ENCODE data around the gene TMEM126B. TPM values are rescaled to one million over a fixed set of nuclear protein-coding genes. Genes with fewer than 3 reads are reported as not detected.

The TMEM126B gene
- total and polyA plus RNA-seq, 7 experiments from 2014 or later = 22.1 to 59.3 (median 42.1) TPM

DNA sequence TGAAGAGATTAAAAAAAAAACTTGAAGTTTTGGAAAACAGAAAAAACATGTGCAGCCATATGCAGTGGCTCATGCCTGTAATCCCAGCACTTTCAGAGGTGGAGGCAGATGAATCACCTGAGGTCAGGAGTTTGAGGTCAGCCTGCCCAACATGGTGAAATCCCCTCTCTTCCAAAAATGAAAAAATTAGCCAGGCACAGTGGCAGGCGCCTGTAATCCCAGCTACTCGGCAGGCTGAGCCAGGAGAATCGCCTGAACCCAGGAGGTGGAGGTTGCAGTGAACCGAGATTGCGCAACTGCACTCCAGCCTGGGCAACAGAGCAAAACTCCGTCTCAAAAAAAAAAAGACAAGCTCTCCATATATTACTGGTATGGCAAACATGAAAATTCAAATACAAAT is 8.9 kb upstream of the TMEM126B start:
- intact Hi-C loops (cut with micrococcal nuclease) = no loop called here
- ChIA-PET POLR2A (interaction anchor here (0.7 kb wide), 1 partner anchor 246 kb away, joined by 4 read pairs; no protein-coding TSS in a partner anchor), CTCF (interaction anchor here (0.6 kb wide), 1 partner anchor 246 kb away, joined by 4 read pairs; no protein-coding TSS in a partner anchor)
- peaks cover 0 to 12% (median 3%) of the 10 kb centered on the region in 5 donors for H3K36me3 Mint-ChIP-seq
- DNase-seq (no peak), ATAC-seq (no peak)
- no peaks in the 10 kb centered on the region for H3K9me3 ChIP-seq (ENCODE audit: control insufficient read depth in 2 of 3, low read length in 3 of 3)
- no peaks in the 10 kb centered on the region for H3K9me3 Mint-ChIP-seq
- H3K4me1 Mint-ChIP-seq = peaks cover 0 to 11% (median 5%) of the 10 kb centered on the region in 7 donors
- H3K27ac ChIP-seq (ENCODE audit: low read depth, low read length) = no peak overlapping the region
- H3K4me3 ChIP-seq (ENCODE audit: low read length) = no peak overlapping the region
- no peak overlapping the region for H3K4me3 Mint-ChIP-seq
- H3K4me1 ChIP-seq (ENCODE audit: control insufficient read depth in 2 of 2, insufficient read depth in 2 of 2, low read length in 2 of 2) = no peaks in the 10 kb centered on the region
- H3K27me3 Mint-ChIP-seq = peaks cover 0 to 5% (median 0%) of the 10 kb centered on the region in 5 donors
- no peak overlapping the region for H3K27ac Mint-ChIP-seq
- no peaks in the 10 kb centered on the region for H3K36me3 ChIP-seq (ENCODE audit: control insufficient read depth in 2 of 3, insufficient read depth in 3 of 3, low read length in 3 of 3)
- H3K27me3 ChIP-seq (ENCODE audit: control insufficient read depth in 2 of 2, insufficient read depth in 2 of 2, low read length in 2 of 2) = no peaks in the 10 kb centered on the region

- Histone ChIP-seq H3K4me3 (ENCODE audit: low read length) (no peak overlapping the region), H3K27ac (ENCODE audit: low read depth, low read length) (no peak overlapping the region), H3K9me3 (ENCODE audit: control insufficient read depth in 2 of 3, low read length in 3 of 3) (no peaks in the 10 kb centered on the region), H3K4me1 (ENCODE audit: control insufficient read depth in 2 of 2, insufficient read depth in 2 of 2, low read length in 2 of 2) (no peaks in the 10 kb centered on the region), H3K27me3 (ENCODE audit: control insufficient read depth in 2 of 2, insufficient read depth in 2 of 2, low read length in 2 of 2) (no peaks in the 10 kb centered on the region), H3K36me3 (ENCODE audit: control insufficient read depth in 2 of 3, insufficient read depth in 3 of 3, low read length in 3 of 3) (no peaks in the 10 kb centered on the region)
- Mint-ChIP-seq H3K4me1 (peaks cover 2 to 16% (median 10%) of the 10 kb centered on the region in 7 donors), H3K9me3 (no peaks in the 10 kb centered on the region), H3K27ac (no peak overlapping the region), H3K4me3 (no peak overlapping the region), H3K27me3 (peaks cover 0 to 7% (median 0%) of the 10 kb centered on the region in 5 donors), H3K36me3 (peaks cover 0 to 12% (median 3%) of the 10 kb centered on the region in 5 donors)
- ChIA-PET CTCF (interaction anchor here (0.6 kb wide), 1 partner anchor 598 kb away, joined by 3 read pairs; no protein-coding TSS in a partner anchor), POLR2A (interaction anchor here (0.7 to 1.0 kb wide), 2 partner anchors 27 to 245 kb away, joined by 3 to 4 read pairs; partner anchors contain the start of gene TMEM126A)
- ATAC-seq (no peak), DNase-seq (no peak)
- intact Hi-C loops (cut with micrococcal nuclease) = no loop called here
Observed at GRCh38 chr11:85620256-85620655, 8.1 kb upstream of the TMEM126B start.

- CTCF ChIA-PET = no interaction called here
- peak in 1 of 9 donors; percentile 27 for DNase-seq
- Histone ChIP-seq H3K27me3 (ENCODE audit: control insufficient read depth in 2 of 2, insufficient read depth in 2 of 2, low read length in 2 of 2) (no peaks in the 10 kb centered on the region), H3K4me3 (ENCODE audit: low read length) (no peak overlapping the region), H3K36me3 (ENCODE audit: control insufficient read depth in 2 of 3, insufficient read depth in 3 of 3, low read length in 3 of 3) (peaks cover 0 to 9% (median 0%) of the 10 kb centered on the region in 3 experiments), H3K9me3 (ENCODE audit: control insufficient read depth in 2 of 3, low read length in 3 of 3) (no peaks in the 10 kb centered on the region), H3K27ac (ENCODE audit: low read depth, low read length) (peak overlapping the region; percentile 85), H3K4me1 (ENCODE audit: control insufficient read depth in 2 of 2, insufficient read depth in 2 of 2, low read length in 2 of 2) (peaks cover 13 to 22% of the 10 kb centered on the region in 2 donors)
- Mint-ChIP-seq H3K36me3 (peaks cover 0 to 11% (median under 1%) of the 10 kb centered on the region in 5 donors), H3K4me1 (peaks cover 17 to 65% (median 48%) of the 10 kb centered on the region in 7 donors), H3K9me3 (no peaks in the 10 kb centered on the region), H3K27ac (peak overlapping the region; percentile 21 to 97 (median 94)), H3K27me3 (peaks cover 0 to 9% (median 0%) of the 10 kb centered on the region in 5 donors), H3K4me3 (peak overlapping the region; percentile 53 to 98 (median 94))
- POLR2A ChIA-PET = interaction anchor here (1.2 to 5.8 kb wide), 5 partner anchors 22 to 618 kb away, joined by 3 to 102 read pairs (median 14); partner anchors contain the start of genes CREBZF, EED and TMEM126A
- intact Hi-C loops (cut with micrococcal nuclease) = no loop called here
- no peak for ATAC-seq
Observed at GRCh38 chr11:85626496-85626895, 1.9 kb upstream of the TMEM126B start.

DNA sequence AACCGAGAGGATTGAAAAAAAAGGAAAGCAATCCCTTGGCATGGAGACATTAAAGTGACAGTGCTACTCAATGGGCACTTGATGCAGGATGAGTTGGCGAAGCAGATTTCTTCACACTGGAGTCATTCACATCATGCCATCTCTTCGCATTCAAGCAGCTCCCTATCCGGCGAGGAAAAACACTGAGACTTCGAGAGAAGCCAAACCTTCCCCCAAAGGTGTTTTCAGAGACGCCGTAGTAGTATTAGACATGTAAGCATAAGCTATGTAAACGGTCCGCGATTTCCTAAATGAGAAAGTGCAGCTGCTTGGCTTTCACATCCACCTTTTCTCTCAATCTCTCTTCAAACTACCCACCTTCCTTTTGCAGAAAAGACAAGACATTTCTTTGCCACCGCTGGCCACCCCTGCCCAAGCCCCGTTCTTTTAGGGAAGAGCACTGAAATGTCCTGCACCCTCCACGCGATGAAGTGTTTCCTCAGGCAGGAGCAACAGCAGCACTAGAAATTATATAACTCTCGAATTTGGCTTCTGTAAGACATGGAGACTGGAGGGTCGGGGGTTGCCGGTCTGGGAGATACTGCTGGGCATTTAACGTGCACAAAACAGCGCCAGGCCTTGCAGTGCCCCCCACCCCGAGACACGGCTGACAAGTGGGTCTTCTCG is 928 bp upstream of the TMEM126B start, which contains the start of gene DLG2:
TSS of gene DLG2 (minus strand) at position 13 of the 666 bp plus-strand sequence.
- peak; percentile 1 for ATAC-seq
- H3K27me3 ChIP-seq (ENCODE audit: control insufficient read depth in 2 of 2, insufficient read depth in 2 of 2, low read length in 2 of 2) = no peaks in the 10 kb centered on the region
- H3K4me3 ChIP-seq (ENCODE audit: low read length) = peak within 1 kb of the TSS; percentile 98
- peak in 6 of 9 donors; percentile 20 to 45 (median 34) for DNase-seq
- H3K36me3 ChIP-seq (ENCODE audit: control insufficient read depth in 2 of 3, insufficient read depth in 3 of 3, low read length in 3 of 3) = peaks cover 0 to 9% (median 7%) of the 10 kb centered on the region in 3 experiments
- POLR2A ChIA-PET = interaction anchor here (0.6 to 5.8 kb wide), 15 partner anchors 10 to 674 kb away, joined by 3 to 102 read pairs (median 4); partner anchors contain the start of genes CREBZF, EED, HIKESHI and PICALM
- Mint-ChIP-seq H3K9me3 (no peaks in the 10 kb centered on the region), H3K27me3 (peaks cover 0 to 9% (median 0%) of the 10 kb centered on the region in 5 donors), H3K27ac (peak within 1 kb of the TSS; percentile 89 to 97 (median 94)), H3K4me3 (peak within 1 kb of the TSS; percentile 84 to 98 (median 94)), H3K4me1 (peaks cover 17 to 67% (median 48%) of the 10 kb centered on the region in 7 donors), H3K36me3 (peaks cover 0 to 9% (median 0%) of the 10 kb centered on the region in 5 donors)
- peak within 1 kb of the TSS; percentile 85 for H3K27ac ChIP-seq (ENCODE audit: low read depth, low read length)
- peaks cover 13 to 22% of the 10 kb centered on the region in 2 donors for H3K4me1 ChIP-seq (ENCODE audit: control insufficient read depth in 2 of 2, insufficient read depth in 2 of 2, low read length in 2 of 2)
- intact Hi-C loops (cut with micrococcal nuclease) = no loop called here
- CTCF ChIA-PET = interaction anchor here (1.4 kb wide), 1 partner anchor 20 kb away, joined by 6 read pairs; the partner anchor contains the start of gene TMEM126A
- H3K9me3 ChIP-seq (ENCODE audit: control insufficient read depth in 2 of 3, low read length in 3 of 3) = no peaks in the 10 kb centered on the region

- no peaks in the 10 kb centered on the region for H3K27me3 ChIP-seq (ENCODE audit: control insufficient read depth in 2 of 2, insufficient read depth in 2 of 2, low read length in 2 of 2)
- POLR2A ChIA-PET = interaction anchor here (0.6 to 5.8 kb wide), 16 partner anchors 8 to 673 kb away, joined by 3 to 102 read pairs (median 4); partner anchors contain the start of genes CREBZF, EED, HIKESHI and PICALM
Observed at GRCh38 chr11:85628771-85629341, 463 bp downstream of the TMEM126B start.

DNA sequence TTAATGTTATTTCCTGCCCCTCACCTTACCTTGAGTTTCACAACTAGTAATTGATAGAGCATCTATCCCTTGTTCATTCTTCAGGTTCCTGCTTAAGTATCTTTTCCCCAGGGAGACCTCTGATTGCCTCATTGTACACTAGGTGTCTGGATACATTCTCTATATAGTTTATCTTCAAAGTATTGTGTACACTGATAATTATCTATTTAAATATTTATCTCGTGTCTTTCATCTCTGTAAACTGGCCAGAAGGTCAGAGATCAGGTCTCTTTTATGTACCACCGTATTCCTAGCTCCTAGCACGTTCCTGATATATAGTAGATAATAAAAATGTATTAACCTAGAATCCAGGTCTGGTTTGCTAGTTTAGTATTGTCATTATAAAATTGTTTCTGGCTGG is 6.4 kb downstream of the TMEM126B start:
- no peak overlapping the region for H3K4me3 ChIP-seq (ENCODE audit: low read length)
- ATAC-seq (no peak), DNase-seq (no peak)
- H3K27ac ChIP-seq (ENCODE audit: low read depth, low read length) = no peak overlapping the region
- ChIA-PET POLR2A (no interaction called here), CTCF (no interaction called here)
- Mint-ChIP-seq H3K27ac (no peak overlapping the region), H3K36me3 (peaks cover 3 to 35% (median 16%) of the 10 kb centered on the region in 5 donors), H3K4me1 (peaks cover 0 to 12% (median 8%) of the 10 kb centered on the region in 7 donors), H3K9me3 (no peaks in the 10 kb centered on the region), H3K27me3 (no peaks in the 10 kb centered on the region), H3K4me3 (no peak overlapping the region)
- no peaks in the 10 kb centered on the region for H3K9me3 ChIP-seq (ENCODE audit: control insufficient read depth in 2 of 3, low read length in 3 of 3)
- peaks cover 11 to 42% (median 11%) of the 10 kb centered on the region in 3 experiments for H3K36me3 ChIP-seq (ENCODE audit: control insufficient read depth in 2 of 3, insufficient read depth in 3 of 3, low read length in 3 of 3)
- intact Hi-C loops (cut with micrococcal nuclease) = no loop called here
- no peaks in the 10 kb centered on the region for H3K27me3 ChIP-seq (ENCODE audit: control insufficient read depth in 2 of 2, insufficient read depth in 2 of 2, low read length in 2 of 2)
- H3K4me1 ChIP-seq (ENCODE audit: control insufficient read depth in 2 of 2, insufficient read depth in 2 of 2, low read length in 2 of 2) = peaks cover 0 to 4% of the 10 kb centered on the region in 2 donors

More at GRCh38 chr11:85628771-85629341, 463 bp downstream of the TMEM126B start:
- H3K4me1 ChIP-seq (ENCODE audit: control insufficient read depth in 2 of 2, insufficient read depth in 2 of 2, low read length in 2 of 2) = peaks cover 13 to 22% of the 10 kb centered on the region in 2 donors
- no peaks in the 10 kb centered on the region for H3K9me3 Mint-ChIP-seq
- peak overlapping the region; percentile 74 for H3K27ac ChIP-seq (ENCODE audit: low read depth, low read length)
- no peaks in the 10 kb centered on the region for H3K9me3 ChIP-seq (ENCODE audit: control insufficient read depth in 2 of 3, low read length in 3 of 3)
- peak overlapping the region; percentile 84 to 98 (median 94) for H3K4me3 Mint-ChIP-seq
- DNase-seq (peak in 1 of 9 donors; percentile 29), ATAC-seq (peak; percentile 10)
- peak overlapping the region; percentile 89 to 97 (median 94) for H3K27ac Mint-ChIP-seq
- peaks cover 0 to 12% (median 4%) of the 10 kb centered on the region in 5 donors for H3K36me3 Mint-ChIP-seq
- peaks cover under 1 to 9% (median 7%) of the 10 kb centered on the region in 3 experiments for H3K36me3 ChIP-seq (ENCODE audit: control insufficient read depth in 2 of 3, insufficient read depth in 3 of 3, low read length in 3 of 3)
- CTCF ChIA-PET = interaction anchor here (1.4 kb wide), 1 partner anchor 19 kb away, joined by 6 read pairs; the partner anchor contains the start of gene TMEM126A
- intact Hi-C loops (cut with micrococcal nuclease) = loop anchor here (1.0 to 2.0 kb wide), 13 partner anchors 18 to 673 kb away; partner anchors contain the start of genes HIKESHI (in 2 of the 2), PICALM (in 2 of the 2), TMEM126A (in 2 of the 2) and EED (in 1 of the 2)
- H3K4me3 ChIP-seq (ENCODE audit: low read length) = peak overlapping the region; percentile 98
- H3K4me1 Mint-ChIP-seq = peaks cover 17 to 65% (median 48%) of the 10 kb centered on the region in 7 donors
- peaks cover 0 to 8% (median 0%) of the 10 kb centered on the region in 5 donors for H3K27me3 Mint-ChIP-seq

Data from naive thymus-derived CD4-positive, alpha-beta T cell (primary cell).